Measurements from ENCODE around the gene FMN1.

The FMN1 gene

DNA sequence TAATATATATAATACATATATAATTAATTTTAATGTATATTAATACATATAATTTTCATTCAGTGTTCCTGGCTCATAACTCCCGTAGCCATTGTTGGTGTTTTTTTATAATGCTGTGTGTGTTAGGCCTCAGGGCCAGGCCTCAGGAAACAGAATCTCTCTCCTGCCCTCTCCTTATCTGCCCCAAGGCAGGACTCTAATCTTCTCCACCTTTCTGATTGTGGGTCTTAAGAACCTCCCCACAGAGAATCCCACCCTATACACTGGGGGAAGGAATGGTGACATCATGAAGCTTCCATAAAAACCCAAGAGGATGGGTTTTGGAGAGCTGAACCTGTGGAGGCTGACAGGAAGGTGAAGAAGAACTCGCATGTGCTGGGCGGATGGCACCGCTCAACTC lies 4.0 kb upstream of the FMN1 start:
- DNase-seq (ENCODE audit: low read depth, low spot score) = no peak

DNA sequence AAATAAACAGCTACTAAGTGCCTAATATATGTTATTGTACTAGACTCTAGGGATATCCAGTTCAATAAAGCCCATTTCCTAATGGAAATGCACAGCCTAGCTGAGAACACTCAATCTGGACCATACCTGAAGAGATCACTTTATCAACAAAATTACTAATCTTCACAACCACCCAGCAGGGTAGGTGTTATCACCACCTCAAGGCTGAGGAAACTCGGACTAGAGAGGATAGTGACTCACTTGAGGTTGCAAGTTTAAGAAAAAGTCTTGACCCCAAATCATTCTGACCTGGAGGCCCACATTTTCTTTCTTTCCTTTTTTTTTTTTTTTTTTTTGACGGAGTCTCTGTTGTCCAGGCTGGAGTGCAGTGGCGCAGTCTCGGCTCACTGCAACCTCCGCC lies 3.1 kb upstream of the FMN1 start:
- no peak for DNase-seq (ENCODE audit: low read depth, low spot score)

DNA sequence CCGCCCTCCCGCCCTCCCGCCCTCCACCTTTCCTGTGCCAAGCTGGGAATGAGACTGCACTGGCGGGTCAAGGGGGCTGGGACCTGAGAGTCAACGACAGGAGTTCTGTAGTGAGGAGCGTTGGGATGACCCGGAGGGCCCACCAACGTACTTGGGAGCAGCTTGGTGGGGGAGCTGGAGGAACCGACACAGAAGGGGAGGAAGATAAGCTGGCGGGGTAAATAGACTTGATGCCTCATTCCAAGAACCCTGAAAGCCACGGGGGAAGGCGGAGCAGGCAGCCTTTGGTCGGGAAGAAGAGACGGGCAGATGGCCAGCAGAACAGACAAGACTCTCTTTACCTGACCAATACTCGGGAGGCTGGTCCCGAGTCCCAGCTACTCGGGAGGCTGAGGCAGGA lies 277 bp downstream of the FMN1 start:
- no peak for DNase-seq (ENCODE audit: low read depth, low spot score)

DNA sequence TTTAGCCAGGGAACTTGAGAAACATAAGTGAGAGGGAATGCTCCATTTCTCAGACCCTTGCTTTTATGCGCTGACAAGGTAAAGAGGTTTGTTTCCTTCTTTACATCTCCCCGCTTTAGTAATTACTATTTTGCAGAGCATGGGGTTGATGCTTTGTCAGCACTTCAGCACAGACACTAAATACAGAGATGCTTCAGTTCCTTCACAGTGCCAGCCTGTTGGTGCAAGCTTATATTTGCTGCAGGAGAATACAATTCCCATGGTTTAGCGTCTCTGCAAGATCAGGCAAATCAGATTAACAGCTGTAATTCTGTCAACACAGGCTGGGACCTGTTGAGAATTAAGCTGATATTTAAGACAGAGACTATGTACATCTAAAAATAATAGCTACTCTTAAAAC lies 2.9 kb downstream of the FMN1 start:
- DNase-seq (ENCODE audit: low read depth, low spot score) = no peak

DNA sequence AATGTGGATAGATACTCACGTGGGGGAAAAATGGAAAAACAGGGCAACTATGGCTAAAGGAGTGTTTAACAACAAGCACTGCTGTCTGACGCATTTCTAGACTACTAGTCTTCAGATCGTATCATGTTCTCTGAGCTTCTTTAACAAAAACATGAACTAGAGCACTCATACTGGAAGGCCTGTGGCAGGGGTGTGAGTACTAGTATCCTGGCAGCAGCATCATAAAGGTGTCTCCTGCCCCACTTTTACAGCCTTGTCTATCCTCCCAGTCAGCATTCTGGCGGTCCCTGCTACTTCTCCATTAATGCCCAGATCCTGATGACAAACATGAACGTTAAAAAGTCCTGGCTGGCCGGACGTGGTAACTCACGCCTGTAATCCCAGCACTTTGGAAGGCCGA lies 4.0 kb downstream of the FMN1 start:
- no peak for DNase-seq (ENCODE audit: low read depth, low spot score)

DNA sequence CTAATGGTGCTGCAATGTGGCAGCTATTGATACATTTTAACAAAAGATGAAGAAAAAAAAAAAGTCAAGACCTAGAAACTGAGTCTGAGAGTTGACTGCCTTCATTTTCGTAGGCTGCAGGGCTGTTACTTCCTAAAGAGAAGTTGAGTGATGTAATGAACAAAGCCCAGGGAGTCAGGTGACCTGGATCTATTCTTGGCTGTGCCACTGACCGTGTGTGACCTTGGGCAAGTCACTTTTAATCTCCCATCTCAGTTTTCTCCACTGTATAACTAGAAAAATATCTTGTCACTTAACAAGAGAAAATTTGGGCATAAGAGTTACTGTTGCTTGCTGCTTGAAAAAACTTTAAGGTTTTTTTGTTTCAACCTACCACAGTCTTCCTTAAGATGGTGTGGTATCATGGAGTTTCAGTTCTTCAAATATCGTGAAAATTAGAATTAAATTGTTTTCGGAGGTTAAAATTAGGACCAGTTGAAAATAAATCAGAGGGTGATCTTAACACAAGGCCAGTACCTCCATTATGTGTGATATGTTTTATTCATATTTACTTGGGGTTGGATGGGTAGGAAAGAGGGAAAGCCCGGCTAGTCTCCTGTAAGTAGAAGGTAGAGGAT lies 5.8 kb downstream of the FMN1 start:
- no peak for DNase-seq (ENCODE audit: low read depth, low spot score)

DNA sequence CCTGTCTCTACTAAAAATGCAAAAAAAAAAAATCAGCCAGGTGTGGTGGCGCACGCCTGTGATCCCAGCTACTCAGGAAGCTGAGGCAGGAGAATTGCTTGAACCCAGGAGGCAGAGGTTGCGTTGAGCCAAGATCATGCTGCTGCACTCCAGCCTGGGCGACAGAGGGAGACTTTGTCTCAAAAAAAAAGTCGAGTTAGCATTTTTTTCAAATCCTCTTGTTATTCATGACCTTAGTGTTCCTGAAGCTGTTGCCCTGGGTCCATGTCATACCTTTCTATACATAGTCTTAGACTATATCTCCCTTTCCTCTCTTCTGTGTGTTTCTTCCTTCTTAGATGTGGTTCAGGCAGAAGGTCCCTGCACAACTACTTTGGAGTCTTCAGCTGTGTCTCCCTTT lies 6.4 kb downstream of the FMN1 start:
- no peak for DNase-seq (ENCODE audit: low read depth, low spot score)

DNA sequence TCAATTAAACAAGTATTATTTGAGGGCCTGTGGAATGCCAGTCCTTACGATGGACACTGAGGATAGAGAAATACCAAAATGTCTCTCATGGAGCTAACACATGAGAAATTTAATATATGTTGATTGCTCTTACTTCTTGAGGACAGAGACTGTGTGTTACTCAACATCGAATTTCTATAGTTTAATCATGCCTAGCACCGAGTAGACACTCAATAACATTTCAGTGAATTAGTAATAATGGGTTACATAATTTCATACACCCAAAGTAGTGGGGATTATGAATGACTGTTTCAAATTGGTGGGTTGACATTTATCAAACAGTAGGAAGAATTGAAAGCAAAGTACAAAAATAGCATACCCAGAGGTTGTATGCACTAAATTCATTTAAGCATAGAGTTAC lies 11.2 kb downstream of the FMN1 start:
- no peak for DNase-seq (ENCODE audit: low read depth, low spot score)

DNA sequence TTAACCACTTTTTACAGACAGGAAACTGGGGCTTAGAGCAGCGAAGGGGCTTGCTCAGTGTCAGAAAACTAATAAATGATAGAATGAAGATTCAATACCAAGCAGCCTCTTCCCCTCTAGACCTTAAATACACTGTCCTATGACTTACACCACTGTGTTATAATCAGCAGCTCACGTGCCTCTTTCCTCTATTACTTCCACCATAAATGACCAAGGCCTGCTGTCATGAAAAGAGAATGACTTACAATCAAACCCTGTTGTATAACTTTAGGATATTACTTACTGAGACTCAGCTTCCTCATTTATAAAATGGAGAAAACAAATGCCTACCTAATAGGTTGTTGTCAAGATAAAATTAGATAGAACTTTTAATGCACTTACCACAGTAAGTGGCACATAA lies 11.6 kb downstream of the FMN1 start:
- no peak for DNase-seq (ENCODE audit: low read depth, low spot score)

DNA sequence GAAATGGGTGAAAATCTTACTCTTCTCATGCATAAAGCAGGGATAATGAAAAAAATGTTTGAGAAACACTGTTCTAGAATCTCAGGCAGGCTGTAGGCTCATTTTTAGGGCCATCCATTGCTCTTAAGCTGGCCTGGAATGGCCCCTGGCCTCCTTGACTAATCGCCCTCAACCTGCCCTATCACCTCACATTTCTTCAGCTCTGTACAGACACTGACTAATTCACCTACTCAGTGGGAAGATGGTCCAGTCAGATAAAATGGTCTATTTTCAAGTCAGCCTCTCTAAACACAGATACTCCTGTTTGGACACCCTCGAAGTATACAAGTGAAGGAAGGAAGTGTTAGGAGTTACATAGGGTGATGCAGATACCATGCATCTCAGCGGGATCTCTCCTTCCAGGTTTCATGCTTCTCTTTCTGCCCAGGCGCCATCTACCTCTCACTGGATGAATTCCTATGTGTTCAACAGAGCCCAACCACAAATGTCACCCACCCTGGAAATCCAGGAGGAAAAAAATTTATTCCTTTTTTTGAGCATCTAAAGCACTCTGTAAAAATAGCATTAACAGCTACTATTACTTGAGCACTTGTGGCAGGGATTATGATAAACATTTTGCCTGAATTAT lies 12.1 kb downstream of the FMN1 start:
- DNase-seq (ENCODE audit: low read depth, low spot score) = no peak

DNA sequence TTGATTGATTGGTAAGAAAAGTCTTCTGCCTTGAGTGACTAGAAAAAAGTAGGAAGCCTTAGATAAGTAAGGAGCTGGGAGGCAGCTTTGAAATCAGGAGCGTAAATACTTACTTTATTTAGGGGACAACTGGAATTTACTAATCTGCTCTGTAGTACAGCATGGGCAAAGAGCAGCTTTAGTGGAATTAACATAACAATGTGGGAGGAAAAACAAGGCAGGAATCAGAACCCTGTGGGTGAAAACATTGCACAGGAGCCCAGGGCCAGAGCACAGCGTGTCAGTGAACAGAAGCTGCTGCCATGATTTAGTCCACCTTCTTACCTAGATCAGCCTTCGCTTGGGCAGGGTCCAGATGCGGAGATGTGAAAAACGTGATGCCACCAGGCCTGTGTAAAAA lies 14.6 kb downstream of the FMN1 start:
- no peak for DNase-seq (ENCODE audit: low read depth, low spot score)

DNA sequence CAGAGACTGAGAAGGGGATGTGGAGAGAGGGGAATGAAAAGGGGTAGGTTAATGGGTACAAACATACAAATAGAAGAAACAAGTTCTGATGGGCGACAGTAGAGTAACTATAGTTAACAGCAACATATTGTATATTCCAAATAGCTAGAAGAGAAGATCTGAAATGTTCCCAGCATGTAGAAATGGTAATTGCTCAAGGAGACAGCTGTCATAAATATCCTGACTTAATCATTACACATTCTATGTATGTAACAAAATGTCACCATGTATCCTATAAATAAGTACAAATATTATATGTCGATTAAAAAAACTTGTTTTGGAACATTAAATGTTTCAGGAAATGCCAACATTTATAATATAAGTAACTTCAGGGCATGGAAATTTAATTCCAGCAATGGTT lies 23.3 kb downstream of the FMN1 start:
- DNase-seq (ENCODE audit: low read depth, low spot score) = no peak

DNA sequence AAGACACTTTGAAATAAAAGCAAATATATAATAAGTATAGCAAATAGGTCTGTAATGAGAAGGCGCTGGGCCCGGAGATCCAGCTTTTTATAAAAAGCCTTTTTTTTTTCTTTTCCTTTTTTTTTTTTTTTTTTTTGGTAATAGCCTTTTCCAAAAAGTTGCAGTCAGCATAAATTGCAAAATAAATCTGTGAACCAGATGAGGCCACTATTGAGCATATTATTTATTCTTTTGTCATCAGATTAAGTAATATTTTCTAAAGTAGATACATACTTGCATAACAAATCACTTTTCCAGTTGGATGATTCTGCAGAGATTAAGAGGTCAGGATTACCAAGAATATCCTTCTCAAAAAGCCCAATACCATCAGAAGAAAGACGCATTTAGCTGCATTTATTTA lies 24.9 kb downstream of the FMN1 start:
- no peak for DNase-seq (ENCODE audit: low read depth, low spot score)

DNA sequence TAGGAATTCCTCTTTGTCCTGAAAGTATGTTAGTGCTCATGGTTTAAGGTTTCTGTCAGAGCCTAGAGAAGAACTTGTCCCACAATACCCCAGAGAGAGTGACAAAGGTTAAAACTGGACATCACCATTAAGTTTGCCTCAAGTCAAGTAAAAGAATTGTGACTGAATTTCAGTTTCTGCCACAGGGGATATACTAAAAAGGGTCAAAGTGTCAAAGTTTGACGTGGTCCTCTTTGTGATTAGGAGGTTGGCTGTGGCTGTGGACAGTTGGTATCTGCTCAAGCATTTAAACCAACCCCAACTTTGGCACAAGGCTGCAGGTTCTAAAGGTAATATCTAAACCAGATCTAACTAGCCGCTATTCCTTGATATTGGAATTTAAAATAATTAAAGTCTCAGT lies 26.1 kb downstream of the FMN1 start:
- DNase-seq (ENCODE audit: low read depth, low spot score) = no peak

DNA sequence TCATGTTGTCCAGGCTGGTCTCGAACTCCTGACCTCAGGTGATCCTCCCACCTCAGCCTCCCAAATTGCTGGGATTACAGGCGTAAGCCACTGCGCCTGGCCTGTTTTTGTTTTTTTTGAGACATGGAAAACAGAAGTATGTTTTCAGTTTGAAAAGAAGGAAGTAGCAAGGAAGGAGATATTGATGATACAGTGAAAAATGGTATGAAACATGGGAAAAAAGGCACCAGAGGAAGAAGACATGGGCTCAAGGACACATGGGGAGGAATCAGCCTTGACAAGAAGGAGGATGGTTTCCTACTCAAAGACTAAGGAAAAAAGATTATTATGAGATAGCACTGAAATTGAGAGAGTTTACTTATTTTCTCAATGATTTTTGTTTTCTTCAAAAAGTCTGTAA lies 30.7 kb downstream of the FMN1 start:
- DNase-seq (ENCODE audit: low read depth, low spot score) = no peak

DNA sequence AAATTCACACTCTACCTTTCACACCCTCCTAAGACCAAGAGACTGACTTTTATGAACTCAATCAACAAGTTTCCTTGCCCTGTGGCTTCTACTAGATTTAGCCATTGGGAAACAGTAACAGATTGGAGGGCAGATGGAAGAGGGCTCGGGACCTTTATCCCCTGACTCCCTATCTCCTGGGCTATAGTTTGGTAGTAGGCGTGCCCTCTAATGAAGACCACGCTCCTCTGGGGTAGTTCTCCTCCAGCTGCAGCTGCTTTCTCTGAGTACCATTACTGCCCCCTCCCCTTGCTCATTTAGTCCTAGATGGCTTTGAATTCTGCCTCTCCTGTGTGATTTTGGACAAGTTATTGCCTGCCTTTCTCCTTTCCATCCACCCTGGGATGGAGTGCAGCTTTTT lies 33.3 kb downstream of the FMN1 start:
- DNase-seq (ENCODE audit: low read depth, low spot score) = no peak

DNA sequence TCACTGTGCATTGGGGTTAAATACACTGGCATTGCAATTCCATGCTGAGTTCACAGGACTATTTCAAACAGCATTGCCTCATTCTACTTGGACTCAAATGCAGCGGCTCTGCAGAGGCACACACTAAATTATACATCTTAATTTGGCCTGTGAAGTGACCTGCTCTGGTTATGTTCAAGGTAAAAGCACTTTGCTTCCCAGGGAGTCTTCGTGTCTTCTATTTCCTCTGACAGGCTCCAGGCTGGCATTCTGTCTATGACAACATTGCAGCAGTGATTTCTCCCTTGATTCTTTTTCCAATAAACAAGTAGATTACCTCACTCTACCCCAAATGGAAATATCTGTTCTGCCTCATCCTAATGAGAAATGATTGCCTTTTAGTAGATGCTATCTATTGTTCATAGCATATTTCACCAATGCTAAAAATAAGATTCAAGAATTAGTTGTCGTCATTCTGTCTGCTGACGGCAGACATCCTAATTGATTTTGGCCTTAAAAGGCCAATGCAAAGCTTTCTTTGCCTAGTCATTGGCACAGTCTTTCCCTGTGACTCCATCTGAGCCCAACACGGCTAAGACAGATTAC lies 33.8 kb downstream of the FMN1 start:
- no peak for DNase-seq (ENCODE audit: low read depth, low spot score)

DNA sequence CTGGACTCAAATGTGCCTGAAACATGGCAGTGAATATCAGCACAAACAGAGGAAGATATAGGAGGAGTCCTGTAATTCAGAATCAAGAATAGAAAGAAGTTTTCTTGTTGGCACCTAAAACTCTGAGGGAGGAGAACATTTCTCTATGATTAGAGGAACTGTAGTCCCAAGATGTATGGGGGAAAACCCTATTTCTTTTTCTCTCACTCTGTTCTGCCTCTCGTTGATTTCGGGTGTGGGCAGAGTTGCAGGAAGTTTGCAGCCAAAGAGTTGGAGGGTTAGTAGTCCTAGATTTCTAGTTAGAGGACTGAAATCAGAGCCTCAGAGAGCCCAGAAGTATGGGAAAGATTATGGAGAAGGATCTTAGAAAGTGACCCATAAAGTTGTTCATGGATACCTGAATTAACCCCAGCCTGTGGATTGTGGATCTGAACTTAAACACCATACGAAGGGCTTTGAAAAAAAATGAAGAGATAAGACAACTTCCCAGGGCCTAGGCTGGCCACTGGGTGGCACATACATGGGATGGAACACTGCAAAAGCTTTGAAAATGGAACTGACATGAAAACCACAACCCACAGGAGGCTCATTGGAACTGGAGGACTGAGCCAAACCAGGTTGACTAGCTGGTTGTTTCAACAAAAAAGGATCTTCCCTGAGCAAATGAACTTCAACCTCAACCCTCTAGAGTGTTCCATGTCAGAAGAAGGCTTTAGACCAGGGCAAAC lies 34.6 kb downstream of the FMN1 start:
- no peak for DNase-seq (ENCODE audit: low read depth, low spot score)

DNA sequence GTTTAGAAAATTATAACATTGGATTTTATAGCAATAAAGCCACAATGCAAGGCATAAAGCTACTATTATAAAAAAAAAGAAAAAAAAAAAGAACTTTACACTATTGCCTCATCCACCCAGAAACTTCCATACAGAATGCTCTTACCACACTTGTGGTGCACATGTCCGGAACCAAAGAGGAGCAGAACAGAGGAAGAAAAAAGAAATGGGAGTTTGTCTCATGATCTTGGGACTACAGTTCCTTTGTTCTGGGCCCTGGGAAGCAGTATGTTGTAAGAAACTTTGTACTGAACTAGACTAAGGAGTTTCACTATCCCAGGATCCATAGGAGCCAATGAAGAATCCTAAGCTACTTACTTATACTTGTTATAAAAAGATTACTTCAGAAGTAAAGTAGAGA lies 36.1 kb downstream of the FMN1 start:
- no peak for DNase-seq (ENCODE audit: low read depth, low spot score)

DNA sequence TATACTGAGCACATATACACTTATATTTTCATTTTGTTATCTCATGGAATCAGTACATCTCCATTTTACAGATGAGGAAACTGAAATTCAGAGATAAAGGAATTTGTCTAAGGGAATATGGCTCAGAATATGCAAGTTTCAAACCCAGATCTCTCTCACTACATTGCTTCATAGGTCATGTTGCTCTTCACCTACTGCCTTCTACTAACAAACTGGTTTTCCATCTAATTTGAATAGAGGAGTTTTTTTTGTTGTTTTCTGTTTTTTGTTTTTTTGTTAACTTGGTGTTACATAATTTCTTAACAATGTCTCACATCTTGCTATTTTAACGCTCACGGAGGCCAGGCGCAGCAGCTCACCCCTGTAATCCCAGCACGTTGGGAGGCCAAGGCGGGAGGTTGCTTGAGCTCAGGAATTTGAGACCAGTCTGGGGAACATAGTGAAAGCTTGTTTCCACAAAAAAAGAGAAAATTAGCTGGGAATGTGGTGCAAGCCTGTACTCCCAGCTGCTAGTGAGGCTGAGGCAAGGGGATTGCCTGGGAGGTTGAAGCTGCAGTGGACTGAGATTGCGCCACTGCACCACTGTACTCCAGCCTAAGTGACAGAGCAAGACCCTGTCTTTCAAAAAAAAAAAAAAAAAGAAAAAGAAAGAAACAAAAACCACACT lies 37.0 kb downstream of the FMN1 start:
- DNase-seq (ENCODE audit: low read depth, low spot score) = no peak

DNA sequence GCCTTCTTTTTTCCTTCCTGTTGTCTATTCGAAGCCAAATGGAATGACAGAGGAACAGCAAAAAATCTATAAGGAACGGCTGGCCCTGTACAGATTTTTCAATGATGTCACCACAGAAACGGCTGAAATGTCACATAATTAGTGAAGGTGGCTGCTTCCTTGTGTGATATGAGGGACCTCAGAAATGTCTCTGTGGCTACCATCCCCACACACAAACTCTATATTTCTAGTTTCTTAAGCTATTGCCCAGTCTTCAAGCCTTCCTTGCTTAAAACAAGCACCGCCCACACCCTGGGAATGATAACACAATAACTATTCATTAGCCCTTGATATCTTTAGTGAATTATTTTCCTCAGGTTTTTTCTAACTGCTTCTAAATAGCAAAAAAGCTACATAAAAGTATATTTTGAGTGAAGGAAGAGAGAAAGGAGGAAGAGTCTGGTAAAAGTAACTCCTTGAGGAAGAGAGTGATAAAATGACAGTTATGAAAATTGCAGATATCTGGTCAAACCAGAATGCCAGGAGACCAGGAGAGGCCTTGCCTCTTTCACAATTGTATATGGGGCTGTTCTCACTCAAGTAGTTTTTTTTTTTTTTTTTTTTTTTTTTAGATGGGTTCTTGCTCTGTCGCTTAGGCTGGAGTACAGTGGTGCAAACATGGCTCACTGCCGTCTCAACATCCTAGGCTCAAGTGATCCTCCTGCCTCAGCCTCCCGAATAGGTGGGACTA lies 38.7 kb downstream of the FMN1 start:
- no peak for DNase-seq (ENCODE audit: low read depth, low spot score)

Data from activated CD4-positive, CD25-positive, alpha-beta regulatory T cell treated with anti-CD3 and anti-CD28 coated beads, Interleukin-2, amount 50 U/mL, for 16 hours (primary cell).